ENCODE data around the gene TXNRD1.

GRCh38 chr12:104237930-104238329, 22.4 kb downstream of the TXNRD1 start:
- TF ChIP-seq POLR2A (IDR thresholded peaks at IDR 0.05) (no peak), CTCF (IDR thresholded peaks at IDR 0.05) (no peak)

Data from Peyer's patch (tissue), 4 donors.